Activated naive CD4-positive, alpha-beta T cell treated with anti-CD3 and anti-CD28 coated beads, Interleukin-2, amount 10 ng/mL, durations not matched to agents 7 days and 5 days (primary cell): Measurements from ENCODE around the gene PPL.

ENCODE experiments used
- CTCF ChIA-PET: fragments of 350-600 bp; sonication (Branson Sonifier 250); formaldehyde crosslinking; loops from one replicate; lab custom pipeline; 2021; ENCODE audit warnings: antibody characterized with exemption; lab: Charles Lee
- DNase-seq: peaks from one replicate; pipeline ENCODE4 v3.0.0-alpha.2; 2020
- H3K27ac Mint-ChIP-seq: one replicate; pipeline ENCODE4 v1.8.0; 2021; ENCODE audit warnings: mild to moderate bottlenecking, moderate library complexity, mixed read lengths
- H3K27me3 Mint-ChIP-seq: one replicate; pipeline ENCODE4 v1.8.0; 2021; ENCODE audit warnings: mild to moderate bottlenecking, mixed read lengths
- H3K36me3 Mint-ChIP-seq: one replicate; pipeline ENCODE4 v1.8.0; 2021; ENCODE audit warnings: mixed read lengths
- H3K4me1 Mint-ChIP-seq: one replicate; pipeline ENCODE4 v1.8.0; 2021; ENCODE audit warnings: mixed read lengths
- H3K4me3 Mint-ChIP-seq: one replicate; pipeline ENCODE4 v1.8.0; 2021; ENCODE audit warnings: mild to moderate bottlenecking, moderate library complexity, mixed read lengths
- H3K9me3 Mint-ChIP-seq: one replicate; pipeline ENCODE4 v1.8.0; 2021; ENCODE audit warnings: mixed read lengths

PPL gene

DNA sequence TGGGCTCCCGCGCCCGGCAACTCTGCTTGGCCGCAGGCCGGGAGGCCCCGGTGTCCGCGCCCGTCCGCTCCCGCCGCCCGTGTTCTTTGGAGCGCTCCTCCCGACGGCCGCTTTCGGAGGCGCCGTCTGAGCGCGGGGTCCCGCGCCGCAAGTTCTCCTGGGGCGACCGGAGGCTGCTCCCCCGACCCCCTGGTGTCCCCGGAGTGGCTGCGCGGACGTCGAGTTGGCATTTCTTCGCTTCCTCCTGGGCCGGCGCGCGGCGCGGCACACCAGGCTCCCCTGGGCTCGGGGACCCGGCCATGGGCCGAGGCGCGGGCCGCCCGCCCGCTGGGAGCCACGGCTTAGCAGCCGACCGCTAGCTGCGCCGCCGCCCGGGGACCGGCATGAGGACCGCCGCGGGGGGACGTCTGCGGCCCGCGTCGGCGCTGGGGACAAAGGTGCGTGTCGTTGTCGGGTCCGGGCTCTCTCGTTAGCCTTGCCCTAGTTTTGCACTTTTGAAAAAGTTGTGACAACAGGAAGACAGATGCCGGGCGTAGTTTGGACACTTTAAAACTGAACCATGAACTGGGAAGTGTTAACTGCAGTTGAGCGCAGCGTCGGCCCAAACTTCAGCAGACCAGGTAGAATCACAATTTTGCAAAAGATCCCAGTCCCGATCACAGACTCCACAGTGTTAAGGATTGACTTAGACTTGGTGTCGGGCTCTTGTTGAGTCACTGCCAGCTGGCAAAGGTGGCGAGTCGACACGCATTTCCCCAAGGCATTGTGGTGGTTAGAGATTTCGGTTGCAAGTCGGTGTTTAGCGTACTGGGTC is 89.0 kb downstream of the PPL start:
- peaks cover 31% of the 10 kb centered on the region for H3K36me3 Mint-ChIP-seq
- peak; percentile 53 for DNase-seq
- H3K9me3 Mint-ChIP-seq: no peaks in the 10 kb centered on the region
- H3K27me3 Mint-ChIP-seq: no peaks in the 10 kb centered on the region
- peak overlapping the region; percentile 82 for H3K27ac Mint-ChIP-seq
- H3K4me3 Mint-ChIP-seq: peak overlapping the region; percentile 82
- peaks cover 60% of the 10 kb centered on the region for H3K4me1 Mint-ChIP-seq
- CTCF ChIA-PET: no interaction called here

DNA sequence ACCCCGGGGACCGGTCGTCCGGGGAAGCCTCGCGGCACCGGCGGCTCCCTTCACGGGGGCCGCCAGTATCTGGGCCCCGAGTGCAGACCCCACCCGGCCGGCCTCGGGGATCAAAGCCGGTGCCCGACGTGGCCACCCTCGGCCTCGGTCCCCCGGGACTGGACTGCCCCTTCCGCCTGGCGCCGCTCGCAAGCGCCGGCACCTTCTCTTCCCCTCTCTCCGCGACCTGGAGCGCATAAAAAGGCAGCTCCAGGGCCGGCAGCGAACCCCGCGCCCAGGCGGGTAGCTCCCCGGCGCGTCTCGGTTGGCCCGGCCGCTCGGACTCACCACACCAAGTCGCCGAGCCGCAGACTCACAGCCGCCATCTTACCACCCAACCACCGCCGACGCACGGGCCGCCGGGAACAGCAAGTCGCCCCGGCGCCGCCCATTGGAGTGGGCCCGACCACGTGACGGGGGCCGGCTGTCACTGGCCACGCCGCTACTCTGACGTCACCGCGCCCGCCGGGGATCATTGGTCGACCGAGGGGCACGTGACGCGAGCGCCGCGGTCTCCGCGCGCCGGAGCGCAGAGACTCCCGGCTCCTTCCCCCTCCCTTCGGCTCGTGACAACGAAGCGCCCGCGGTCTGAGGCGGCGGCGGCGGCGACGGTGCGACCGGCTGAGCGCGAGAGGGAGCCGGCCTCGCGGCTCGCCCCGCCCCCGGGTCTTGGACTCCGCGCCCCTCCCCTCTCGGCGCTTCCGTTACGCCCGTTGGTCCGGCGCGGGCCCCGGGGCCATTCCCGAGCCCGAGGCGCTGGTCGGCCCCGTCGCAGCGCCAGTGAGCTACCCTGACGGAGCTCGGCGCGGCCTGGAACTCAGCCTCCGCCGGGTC is 89.8 kb downstream of the PPL start, which contains the start of the genes GLYR1 and UBN1:
TSS of gene GLYR1 (minus strand) at position 388 of the 873 bp plus-strand sequence. CDS start at position 365, 23 bp downstream.
TSS of gene UBN1 (plus strand) at position 581 of the 873 bp plus-strand sequence. CDS start 5,437 bp downstream, outside the sequence.
- H3K36me3 Mint-ChIP-seq: peaks cover 32% of the 10 kb centered on the region
- H3K4me3 Mint-ChIP-seq: peak within 1 kb of the TSS; percentile 90
- H3K27ac Mint-ChIP-seq: peak within 1 kb of the TSS; percentile 95
- peaks cover 56% of the 10 kb centered on the region for H3K4me1 Mint-ChIP-seq
- H3K27me3 Mint-ChIP-seq: no peaks in the 10 kb centered on the region
- CTCF ChIA-PET: no interaction called here
- peak; percentile 100 for DNase-seq
- no peaks in the 10 kb centered on the region for H3K9me3 Mint-ChIP-seq

GRCh38 chr16:4846503-4846900 is 90.4 kb downstream of the PPL start:
- Mint-ChIP-seq H3K27ac (peak overlapping the region; percentile 95), H3K36me3 (peaks cover 35% of the 10 kb centered on the region), H3K4me3 (peak overlapping the region; percentile 90), H3K9me3 (no peaks in the 10 kb centered on the region), H3K27me3 (no peaks in the 10 kb centered on the region), H3K4me1 (peaks cover 50% of the 10 kb centered on the region)
- CTCF ChIA-PET: no interaction called here
- peak; percentile 55 for DNase-seq

DNA sequence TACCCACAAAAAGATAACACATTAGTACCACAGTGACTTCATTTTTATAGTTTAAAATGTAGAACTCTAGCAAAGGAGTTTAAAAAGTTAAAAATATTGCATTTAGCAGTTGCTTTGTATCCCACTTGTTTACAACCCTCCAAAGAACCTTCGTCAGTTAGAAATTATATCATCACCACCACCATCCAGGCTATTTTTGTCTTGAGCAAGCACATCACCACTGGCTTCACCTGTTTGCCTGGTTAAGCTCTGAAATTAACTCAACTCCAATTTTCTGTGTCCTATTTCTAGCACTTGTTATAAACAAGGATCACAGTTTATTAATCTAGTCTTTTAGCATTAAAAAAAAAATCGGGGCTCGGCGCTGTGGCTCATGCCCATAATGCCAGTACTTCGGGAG is 96.0 kb downstream of the PPL start:
- DNase-seq: no peak
- Mint-ChIP-seq H3K9me3 (no peaks in the 10 kb centered on the region), H3K4me3 (no peak overlapping the region), H3K27ac (no peak overlapping the region), H3K27me3 (no peaks in the 10 kb centered on the region), H3K4me1 (peaks cover 12% of the 10 kb centered on the region), H3K36me3 (peaks cover 57% of the 10 kb centered on the region)
- CTCF ChIA-PET: no interaction called here

DNA sequence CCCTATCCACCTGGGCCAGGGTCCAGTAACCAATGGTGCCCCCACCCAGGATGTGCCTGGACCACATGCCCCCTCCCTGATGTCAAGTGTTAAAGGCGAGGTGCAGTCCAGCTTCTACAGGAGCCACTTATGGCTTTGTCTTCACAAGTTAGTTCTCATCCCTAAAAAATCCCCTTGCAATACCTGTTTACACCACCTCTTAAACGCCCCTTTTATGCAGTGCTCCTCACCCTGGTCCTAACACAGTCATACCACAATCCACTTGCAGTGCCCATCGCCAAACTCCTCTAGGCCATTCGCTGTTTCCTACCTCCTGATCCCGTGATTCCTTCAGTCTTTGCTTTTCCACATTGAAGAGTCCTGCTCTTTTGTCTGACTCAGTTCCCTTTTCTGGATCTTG is 97.0 kb downstream of the PPL start:
- peaks cover 49% of the 10 kb centered on the region for H3K36me3 Mint-ChIP-seq
- no peak overlapping the region for H3K4me3 Mint-ChIP-seq
- H3K4me1 Mint-ChIP-seq: peaks cover 3% of the 10 kb centered on the region
- no peaks in the 10 kb centered on the region for H3K9me3 Mint-ChIP-seq
- CTCF ChIA-PET: no interaction called here
- no peaks in the 10 kb centered on the region for H3K27me3 Mint-ChIP-seq
- no peak overlapping the region for H3K27ac Mint-ChIP-seq
- DNase-seq: no peak

GRCh38 chr16:4837733-4838501 is 99.0 kb downstream of the PPL start:
- Mint-ChIP-seq H3K4me3 (no peak overlapping the region), H3K27me3 (no peaks in the 10 kb centered on the region), H3K9me3 (no peaks in the 10 kb centered on the region), H3K36me3 (peaks cover 39% of the 10 kb centered on the region), H3K4me1 (peaks cover 12% of the 10 kb centered on the region), H3K27ac (no peak overlapping the region)
- CTCF ChIA-PET: no interaction called here
- DNase-seq: no peak

DNA sequence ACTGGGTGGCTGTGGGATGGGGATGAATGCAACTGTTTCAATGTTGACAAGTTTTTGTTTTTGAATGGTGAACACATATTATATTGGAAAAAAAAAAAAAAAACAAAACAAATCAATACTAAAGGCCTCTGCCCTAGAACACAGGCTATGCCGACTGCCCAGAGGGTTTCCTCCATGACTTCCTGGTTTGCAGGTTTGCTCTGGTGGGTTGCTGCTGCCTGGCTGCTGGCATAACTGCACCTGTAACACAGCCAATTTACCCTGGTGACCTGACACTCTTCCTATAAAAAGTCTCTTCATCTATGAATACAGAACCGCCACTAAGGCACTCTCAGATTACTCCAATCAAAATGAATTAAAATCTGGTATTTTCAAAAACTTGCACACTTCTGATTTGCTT is 100.2 kb downstream of the PPL start:
- no peaks in the 10 kb centered on the region for H3K9me3 Mint-ChIP-seq
- no peak overlapping the region for H3K4me3 Mint-ChIP-seq
- no peak overlapping the region for H3K27ac Mint-ChIP-seq
- CTCF ChIA-PET: no interaction called here
- H3K4me1 Mint-ChIP-seq: peaks cover 12% of the 10 kb centered on the region
- DNase-seq: no peak
- no peaks in the 10 kb centered on the region for H3K27me3 Mint-ChIP-seq
- peaks cover 45% of the 10 kb centered on the region for H3K36me3 Mint-ChIP-seq

- H3K4me3 Mint-ChIP-seq: no peak overlapping the region
- DNase-seq: no peak
- H3K4me1 Mint-ChIP-seq: peaks cover 12% of the 10 kb centered on the region
- H3K9me3 Mint-ChIP-seq: no peaks in the 10 kb centered on the region
- H3K36me3 Mint-ChIP-seq: peaks cover 51% of the 10 kb centered on the region
- no peaks in the 10 kb centered on the region for H3K27me3 Mint-ChIP-seq
- CTCF ChIA-PET: interaction anchor here (1.0 kb wide), 1 partner anchor 9 kb away, joined by 3 read pairs; no protein-coding TSS in a partner anchor
- H3K27ac Mint-ChIP-seq: no peak overlapping the region
These were observed 103.4 kb downstream of the PPL start for GRCh38 chr16:4833584-4833983.

DNA sequence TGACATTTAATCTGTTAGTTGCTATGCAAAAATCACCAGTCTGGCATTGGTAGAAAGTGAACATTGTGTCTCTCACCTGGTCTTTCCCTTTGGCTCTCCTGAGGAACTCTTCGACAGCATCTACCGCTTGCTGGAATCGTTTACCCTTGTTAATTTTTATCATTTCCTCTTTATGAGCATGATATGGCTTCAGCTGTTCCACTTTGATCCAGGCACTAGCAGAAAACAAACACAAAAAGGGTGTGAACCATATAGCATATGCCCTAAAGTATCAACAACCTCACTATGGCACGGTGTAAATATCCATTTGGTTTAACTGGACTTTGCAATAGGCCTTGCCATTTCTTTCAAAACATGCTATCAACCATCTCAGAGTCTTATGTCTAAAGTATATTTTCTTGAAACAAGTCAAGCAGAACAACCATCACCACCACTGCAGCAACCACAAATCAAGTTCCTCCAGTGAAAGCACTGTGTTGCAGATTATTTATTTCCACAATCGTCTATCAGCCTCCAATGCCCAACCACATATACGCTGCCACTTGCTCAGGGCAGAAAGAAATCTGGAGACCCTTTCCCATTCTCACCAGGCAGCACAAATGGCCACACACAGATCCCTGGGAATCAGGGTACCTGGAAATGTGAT is 104.1 kb downstream of the PPL start:
- H3K9me3 Mint-ChIP-seq: no peaks in the 10 kb centered on the region
- CTCF ChIA-PET: no interaction called here
- H3K4me1 Mint-ChIP-seq: peaks cover 12% of the 10 kb centered on the region
- H3K36me3 Mint-ChIP-seq: peaks cover 49% of the 10 kb centered on the region
- H3K27me3 Mint-ChIP-seq: no peaks in the 10 kb centered on the region
- DNase-seq: no peak
- H3K4me3 Mint-ChIP-seq: no peak overlapping the region
- no peak overlapping the region for H3K27ac Mint-ChIP-seq
